HG03135 (cell line): ENCODE data around the gene ALDH16A1.

ENCODE experiments used
- ATAC-seq: cut with Tn5 transposase; IDR thresholded peaks from one replicate; pipeline ENCODE4 v1.9.1; 2021; ENCODE audit warnings: mild to moderate bottlenecking, moderate library complexity; ENCODE audit not compliant: unreplicated experiment

The ALDH16A1 gene

GRCh38 chr19:49453013-49453756, at the start of gene ALDH16A1:
Gene ALDH16A1 (plus strand): TSS chr19:49453225. CDS start chr19:49453332, 107 bp downstream.
- peak; percentile 75 for ATAC-seq

- ATAC-seq: no peak
Measured at GRCh38 chr19:49403404-49404187, 49.4 kb upstream of the ALDH16A1 start.

DNA sequence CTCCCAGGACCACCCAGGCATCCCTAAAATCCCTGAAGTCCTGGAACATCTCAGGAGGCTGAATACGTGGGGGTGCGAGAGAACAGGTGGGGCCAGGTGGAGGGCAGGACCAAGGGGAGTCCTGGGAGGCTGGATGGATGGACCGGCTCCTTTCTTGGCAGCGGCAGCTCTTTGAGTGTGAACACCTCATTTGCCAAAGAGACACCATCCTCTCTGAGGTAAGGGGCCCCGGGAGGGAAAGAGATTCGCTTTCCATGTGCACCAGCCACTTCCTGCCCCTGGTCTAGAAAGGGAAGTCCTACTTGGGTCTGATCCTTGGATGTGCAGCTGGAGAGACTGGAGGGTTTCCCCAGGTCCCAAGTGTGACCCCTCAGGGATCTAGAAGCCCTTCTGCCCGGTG, 45.9 kb upstream of the ALDH16A1 start:
- ATAC-seq: no peak

GRCh38 chr19:49407482-49408015, 45.5 kb upstream of the ALDH16A1 start:
- no peak for ATAC-seq

DNA sequence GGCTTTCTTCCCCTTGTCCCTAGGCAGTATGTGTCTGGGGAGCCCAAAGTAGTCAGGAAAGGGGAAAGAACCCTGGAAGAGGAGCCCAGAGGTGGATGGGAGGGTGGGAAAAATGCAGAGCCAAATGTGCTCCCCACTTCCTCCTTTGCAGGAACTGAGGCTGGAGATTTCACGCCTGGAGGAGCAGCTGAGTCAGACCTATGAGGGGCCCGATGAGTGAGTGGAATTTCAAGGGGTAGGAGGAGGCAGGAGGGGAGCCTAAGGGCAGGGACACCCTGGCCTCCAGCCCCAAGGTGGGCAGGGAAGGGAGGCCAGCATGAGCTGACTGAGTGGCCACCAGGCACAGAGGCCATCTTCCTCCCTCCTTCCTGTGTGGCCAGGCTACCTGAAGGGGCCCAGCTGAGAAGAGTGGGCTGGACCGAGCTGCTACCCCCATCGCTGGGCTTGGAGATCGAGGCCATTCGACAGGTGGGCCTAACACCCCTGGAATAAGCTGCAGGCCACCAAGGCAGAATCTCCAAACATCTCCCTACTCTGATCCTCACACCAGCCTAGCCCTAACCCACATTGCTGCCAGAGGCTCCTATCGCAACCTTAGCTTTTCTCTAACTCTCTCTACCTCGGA, 44.1 kb upstream of the ALDH16A1 start:
- no peak for ATAC-seq

DNA sequence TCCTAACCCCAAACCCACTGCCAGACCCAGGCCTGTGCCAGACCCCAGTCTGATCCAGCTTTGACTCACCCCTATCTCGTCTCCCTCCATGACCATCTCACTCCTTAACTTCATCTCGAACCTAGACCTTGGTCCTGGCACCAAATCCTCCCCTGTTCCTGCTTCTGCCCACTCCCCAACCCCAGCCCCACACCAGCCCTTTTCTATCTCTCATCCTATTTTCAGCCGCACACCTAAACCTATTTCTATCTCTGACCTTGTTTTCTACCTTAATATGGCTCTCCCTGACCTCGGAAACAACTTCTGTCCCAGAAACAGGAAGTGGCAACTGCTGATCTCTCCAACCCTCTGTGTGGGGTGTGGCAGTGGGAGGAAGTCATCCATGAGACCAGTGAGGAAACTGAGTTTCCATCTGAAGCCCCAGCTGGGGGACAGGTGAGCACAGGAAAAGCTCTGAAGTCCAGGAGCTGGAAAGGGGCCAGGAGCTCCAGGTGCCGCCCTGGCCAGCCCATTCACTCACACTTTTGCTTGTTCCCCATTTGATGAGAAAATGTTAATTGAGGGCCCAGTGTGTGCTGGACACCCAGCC, 43.5 kb upstream of the ALDH16A1 start:
- no peak for ATAC-seq

DNA sequence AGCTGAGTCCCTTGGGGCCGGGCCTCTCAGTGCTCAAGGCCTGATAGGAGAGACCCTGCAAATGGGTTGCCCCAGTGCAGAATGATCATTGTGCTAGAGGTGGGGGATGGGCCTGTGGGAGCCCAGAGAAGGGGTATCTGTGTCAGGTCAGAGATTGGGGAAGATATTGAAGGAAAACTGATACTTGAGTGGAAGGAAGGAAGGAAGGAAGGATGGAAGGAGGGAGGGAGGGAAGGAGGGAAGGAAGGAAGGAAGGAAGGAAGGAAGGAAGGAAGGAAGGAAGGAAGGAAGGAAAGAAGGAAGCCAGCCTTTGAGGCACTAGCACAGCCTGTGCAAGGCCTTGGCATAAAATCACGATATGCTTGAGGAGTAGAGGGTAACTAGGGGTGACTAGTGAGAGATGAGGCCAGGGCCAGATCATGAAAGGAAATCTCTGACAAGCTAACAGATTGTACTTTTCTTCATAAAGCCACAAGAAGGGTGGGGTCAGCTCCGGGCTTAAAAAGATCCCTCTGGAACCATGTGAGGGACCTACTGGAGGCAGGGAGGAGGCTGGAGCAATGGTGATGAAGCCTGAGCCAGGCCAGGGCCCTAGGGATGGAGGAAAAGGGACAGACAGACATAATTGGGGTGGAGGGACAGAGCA, 41.2 kb upstream of the ALDH16A1 start:
- no peak for ATAC-seq

GRCh38 chr19:49413348-49413747, 39.7 kb upstream of the ALDH16A1 start:
- no peak for ATAC-seq

DNA sequence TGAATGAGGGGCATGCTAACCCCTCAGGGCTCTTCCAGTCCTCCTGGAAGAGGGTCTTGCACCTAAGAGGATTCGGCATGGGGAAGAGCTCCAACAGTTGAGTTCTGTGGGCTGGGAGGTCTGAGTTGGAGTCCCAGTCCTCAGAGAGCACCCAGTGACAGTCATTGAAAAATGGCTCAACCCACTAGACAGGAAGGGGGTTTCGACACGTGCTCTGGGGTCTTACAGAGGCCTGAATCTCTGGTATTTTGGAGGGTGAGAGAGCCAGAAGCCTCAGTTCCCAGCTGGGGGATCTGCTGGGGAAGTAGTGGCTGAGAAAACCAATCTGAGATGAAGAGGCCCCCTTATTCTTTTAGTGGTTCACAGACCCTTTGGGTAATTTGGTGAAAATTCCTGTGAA, 38.8 kb upstream of the ALDH16A1 start:
- ATAC-seq: no peak

- ATAC-seq: no peak
Measured at GRCh38 chr19:49415102-49415809, 37.8 kb upstream of the ALDH16A1 start.

- ATAC-seq: no peak
Measured at GRCh38 chr19:49415810-49416200, 37.2 kb upstream of the ALDH16A1 start.

DNA sequence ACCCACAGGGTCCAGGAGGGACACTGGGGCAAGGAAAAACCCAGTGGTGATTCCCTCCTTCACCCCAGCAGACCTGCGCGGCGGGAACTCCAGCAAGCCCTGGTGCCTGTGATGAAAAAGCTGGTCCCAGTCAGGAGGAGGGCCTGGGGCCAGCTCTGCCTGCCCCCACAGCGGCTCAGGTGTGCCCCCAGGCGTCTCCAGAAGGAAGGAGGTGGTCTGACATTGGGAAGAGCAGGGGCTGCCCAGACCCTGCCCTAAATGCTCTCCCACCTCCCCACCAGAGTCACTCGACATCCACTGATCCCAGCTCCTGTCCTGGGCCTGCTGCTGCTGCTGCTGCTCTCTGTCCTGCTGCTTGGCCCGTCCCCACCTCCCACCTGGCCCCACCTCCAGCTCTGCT, 35.9 kb upstream of the ALDH16A1 start:
- ATAC-seq: no peak

GRCh38 chr19:49418511-49418910, 34.5 kb upstream of the ALDH16A1 start:
- no peak for ATAC-seq

- ATAC-seq: no peak
Measured at GRCh38 chr19:49419173-49419572, 33.9 kb upstream of the ALDH16A1 start.

DNA sequence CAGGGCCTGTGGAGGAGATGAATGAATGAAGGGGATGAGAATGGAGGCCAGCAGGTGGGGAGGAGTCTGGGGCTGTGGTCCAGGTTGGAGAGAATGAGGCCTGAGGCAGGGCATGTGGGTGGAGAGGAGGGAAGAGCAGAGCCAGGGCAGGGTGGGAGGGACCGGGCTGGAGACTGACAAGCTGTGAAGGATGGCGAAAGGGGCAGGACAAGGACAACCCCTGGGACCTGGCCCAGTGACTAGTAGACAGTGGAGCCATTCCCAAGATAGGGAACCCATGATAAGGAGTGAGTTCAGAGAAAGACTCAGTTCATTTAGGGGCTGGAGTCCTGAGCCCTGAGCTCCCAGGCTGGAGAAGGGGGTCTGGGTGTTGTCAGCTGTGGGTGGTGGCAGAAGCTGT, 32.8 kb upstream of the ALDH16A1 start:
- no peak for ATAC-seq

DNA sequence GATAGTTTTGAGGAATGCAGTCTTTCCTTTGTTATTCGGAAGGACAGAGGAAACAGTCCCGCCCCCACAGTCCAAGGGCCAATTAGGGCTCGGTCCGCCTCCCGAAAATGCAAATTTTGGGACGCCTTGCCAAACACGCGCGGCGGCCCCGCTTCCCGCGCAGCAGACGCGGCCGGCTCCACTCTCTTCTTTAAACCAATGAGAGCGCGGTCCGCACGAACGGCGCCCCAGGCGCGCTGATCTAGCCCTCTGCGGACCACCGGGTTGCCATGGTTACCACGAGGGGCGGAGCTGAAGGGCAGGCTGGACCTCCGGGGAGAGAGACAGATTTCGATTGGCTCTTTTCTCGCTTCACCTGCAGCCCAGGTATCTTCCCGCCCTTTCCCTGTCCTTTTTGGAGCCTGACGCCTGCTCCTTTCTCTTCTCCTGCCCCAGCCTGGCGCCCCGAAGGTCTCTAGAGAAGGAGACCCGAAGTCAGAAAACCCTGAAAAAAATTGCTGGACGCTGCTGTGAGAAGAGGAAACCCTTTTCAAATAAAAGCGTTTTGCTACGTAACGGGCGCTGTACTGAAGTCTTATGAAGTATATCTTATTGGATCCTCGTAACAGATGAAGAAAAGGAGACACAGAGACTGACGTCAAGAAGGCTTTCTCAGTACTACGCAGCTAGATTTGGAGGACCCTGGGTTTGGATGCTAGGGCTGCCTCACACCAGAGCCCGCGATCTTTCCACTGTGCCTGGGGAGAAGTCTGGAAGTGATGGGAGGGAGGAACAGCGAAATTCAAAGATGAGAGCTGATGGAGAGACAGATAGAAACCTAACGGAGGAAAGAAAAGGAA, 31.8 kb upstream of the ALDH16A1 start:
- ATAC-seq: no peak

DNA sequence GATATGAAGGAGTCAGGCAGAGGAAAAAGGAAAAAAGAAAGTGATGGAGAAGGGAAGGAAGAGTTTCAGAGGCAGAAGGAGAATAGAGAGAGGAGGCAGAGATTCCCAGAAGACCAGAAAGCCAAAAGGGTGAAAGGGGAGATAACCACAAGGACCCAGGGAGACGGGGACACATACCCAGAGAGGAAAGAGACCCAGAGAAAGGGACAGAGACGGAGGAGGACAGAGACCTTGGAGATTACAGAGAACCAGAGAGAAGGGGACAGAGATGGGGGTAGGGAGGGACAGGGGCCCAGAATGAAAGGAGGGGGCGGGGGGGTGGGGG, 31.2 kb upstream of the ALDH16A1 start:
- ATAC-seq: no peak

GRCh38 chr19:49422407-49423070, 30.5 kb upstream of the ALDH16A1 start:
- no peak for ATAC-seq
